GM21723 (cell line): Measurements from ENCODE around the gene APOBEC3H.

Experiments used
- ATAC-seq: cut with Tn5 transposase; IDR thresholded peaks from one replicate; pipeline ENCODE4 v1.9.1; 2021; ENCODE audit warnings: mild to moderate bottlenecking, moderate library complexity; ENCODE audit not compliant: unreplicated experiment

The APOBEC3H gene

GRCh38 chr22:39108487-39108886 lies 11.4 kb downstream of the APOBEC3H start:
- ATAC-seq, result no peak

GRCh38 chr22:39109361-39109760 lies 12.3 kb downstream of the APOBEC3H start:
- no peak for ATAC-seq

GRCh38 chr22:39110631-39111561 lies 13.9 kb downstream of the APOBEC3H start:
- ATAC-seq, result no peak

GRCh38 chr22:39114112-39114511 lies 17.1 kb downstream of the APOBEC3H start:
- no peak for ATAC-seq

DNA sequence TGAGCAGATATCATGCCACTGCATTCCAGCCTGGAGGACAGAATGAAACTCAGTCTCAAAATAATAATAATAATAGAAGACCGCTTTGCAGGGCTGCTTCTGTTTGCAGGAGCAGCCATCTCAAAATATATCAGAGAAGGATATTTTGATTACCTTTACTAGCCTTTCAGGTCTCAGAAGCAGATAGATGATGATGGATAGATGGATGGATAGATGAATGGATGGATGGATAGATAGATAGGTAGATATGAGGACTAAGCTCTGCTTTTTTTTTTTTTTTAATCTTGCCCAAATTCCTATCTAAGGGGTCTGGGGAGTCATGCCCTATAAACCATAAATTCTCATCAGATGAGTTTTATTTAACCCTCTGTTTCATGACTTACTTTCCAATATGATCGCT lies 18.5 kb downstream of the APOBEC3H start:
- no peak for ATAC-seq

DNA sequence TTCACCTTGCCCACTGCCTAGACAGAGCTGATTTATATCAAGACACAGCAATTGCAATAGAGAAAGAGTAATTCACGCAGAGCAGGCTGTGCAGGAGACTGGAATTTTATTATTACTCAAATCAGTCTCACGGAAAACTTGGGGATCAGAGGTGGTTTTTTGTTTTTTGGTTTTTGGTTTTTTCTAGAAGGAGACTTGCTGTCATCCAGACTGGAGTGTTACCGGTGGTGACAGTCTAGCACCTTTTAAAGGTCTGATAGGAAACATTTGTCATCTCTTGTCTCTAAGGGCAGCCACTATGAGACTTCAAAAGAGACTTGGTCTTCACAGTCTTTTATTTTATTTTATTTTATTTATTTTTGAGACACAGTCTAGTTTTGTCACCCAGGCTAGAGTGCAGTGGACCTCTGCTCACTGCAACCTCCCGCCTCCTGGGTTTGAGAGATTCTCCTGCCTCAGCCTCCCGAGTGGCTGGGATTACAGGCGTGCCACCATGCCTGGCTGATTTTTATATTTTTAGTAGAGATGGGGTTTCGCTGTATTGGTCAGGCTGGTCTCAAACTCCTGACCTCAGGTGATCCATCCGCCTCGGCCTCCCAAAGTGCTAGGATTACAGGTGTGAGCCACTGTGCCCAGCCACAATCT lies 19.1 kb downstream of the APOBEC3H start:
- no peak for ATAC-seq

- ATAC-seq, result no peak
Measured at GRCh38 chr22:39117585-39118191, 20.6 kb downstream of the APOBEC3H start.

DNA sequence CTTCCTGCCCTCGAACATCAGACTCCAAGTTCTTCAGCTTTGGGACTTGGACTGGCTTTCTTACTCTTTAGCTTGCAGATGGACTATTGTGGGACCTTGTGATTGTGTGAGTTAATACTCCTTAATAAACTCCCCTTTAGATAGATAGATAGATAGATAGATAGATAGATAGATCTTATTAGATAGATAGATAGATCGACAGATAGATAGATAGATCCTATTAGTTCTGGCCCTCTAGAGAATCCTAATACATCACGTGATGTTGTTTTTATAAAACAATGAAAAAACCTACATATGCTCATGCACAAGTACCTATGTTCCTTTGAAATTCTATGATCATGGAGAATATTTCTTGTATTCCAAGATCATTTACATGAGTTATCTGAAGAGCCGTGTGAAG lies 23.9 kb downstream of the APOBEC3H start:
- ATAC-seq, result no peak

DNA sequence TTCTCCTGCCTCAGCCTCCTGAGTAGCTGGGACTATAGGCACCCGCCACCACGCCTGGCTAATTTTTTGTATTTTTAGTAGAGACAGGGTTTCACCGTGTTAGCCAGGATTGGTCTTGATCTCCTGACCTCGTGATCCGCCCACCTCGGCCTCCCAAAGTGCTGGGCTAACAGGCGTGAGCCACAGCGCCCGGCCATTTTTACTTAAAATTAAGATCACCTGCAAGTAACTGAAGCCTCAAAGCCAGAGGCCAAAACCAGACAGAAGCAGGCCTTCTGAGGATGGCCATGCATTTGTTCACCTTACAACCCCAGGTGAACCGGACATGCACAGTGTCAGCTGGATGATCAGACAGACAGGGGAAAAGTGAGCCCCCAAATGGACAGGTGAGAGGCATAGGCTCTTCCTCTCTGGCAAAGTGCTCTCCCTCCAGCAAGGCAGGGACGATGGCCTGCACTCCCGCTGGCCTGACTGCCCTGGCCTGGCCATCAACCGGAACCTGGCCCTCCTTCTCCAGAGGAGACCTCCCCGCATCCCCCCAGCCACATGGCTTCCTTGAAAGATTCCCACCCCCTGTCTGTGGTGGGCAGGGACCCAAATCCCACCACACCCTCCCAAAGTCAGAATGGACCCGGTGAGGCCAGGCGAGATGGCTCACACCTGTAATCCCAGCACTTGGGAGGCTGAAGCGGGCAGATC lies 25.9 kb downstream of the APOBEC3H start:
- no peak for ATAC-seq

DNA sequence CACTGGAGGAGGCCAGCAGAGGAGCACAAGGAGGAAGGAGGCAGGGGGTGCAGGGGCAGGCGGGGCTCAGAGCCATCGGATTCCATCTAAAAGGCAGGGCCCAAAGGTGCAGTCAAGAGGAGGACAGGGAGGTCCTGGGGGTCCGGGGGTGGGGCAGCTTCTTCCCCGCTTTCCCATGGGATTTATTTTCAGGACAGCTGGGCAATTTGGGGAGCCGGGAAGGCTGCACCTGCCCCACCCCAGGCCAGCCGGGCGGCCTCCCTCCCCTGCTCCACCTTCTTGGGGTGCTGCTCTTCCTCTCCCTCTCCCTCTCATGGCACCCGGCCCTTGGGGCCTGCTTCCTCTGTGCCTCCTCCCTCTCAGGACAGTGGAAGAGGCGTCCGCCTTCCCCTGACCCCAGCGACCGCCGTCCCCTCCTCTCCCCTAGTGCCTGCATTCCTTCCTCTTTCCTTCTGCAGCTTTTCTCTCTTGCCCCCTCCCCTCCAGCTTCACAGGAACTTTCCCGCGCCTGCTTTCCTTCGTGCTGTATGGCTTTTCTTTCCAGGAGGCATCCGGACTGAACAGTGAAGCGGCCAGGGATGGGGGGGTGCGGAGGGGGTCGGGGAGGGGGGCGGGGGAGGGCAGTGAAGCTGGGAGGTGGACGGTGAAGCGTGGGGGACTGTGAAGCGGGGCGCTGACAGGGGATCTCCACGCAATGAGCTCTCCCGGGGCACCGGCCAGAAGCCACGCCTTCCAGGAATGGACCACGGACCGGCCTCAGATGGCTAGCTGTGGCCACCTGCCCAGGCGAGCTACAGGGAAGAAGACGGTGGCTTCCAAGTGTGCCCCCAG lies 26.9 kb downstream of the APOBEC3H start:
- no peak for ATAC-seq

DNA sequence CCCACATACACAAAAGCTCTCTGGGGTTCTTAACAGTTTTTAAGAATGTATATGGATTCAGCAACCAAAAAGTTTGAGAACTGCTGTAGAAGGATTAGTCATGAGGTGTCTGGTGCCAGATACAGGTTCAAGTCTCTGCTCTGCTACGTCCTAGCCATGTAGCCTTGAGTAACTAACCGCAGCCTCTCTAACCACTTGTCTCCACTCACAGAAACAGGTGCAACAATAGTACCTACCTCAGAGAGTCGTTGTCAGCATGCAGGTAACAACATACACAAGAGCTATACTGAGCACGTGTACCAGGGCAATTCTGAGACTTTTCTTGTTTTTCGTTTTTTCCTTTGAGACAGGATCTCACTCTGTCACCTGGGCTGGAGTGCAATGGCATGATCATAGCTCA lies 28.6 kb downstream of the APOBEC3H start:
- no peak for ATAC-seq

DNA sequence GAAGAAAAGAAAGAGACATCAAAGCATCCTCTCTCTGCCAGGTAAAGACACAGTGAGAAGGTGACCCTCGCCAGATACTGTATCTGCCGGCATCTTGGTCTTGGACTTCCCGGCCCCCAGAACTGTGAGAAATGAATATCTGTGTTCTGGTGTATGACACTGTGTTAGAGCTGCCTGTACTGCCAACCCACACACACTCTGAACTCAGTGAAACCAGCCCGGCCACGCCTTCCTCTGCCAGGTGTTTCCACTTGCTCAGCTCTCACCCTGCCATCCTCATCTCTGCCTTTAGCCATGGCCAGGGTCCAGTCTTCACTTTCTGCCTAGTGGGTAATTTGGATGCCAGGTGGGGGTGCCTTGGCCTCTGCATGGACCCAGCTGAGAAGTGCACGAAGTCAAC lies 31.5 kb downstream of the APOBEC3H start:
- ATAC-seq, result no peak

GRCh38 chr22:39129081-39129480 lies 32.0 kb downstream of the APOBEC3H start:
- ATAC-seq, result no peak

- ATAC-seq, result no peak
Measured at GRCh38 chr22:39129746-39130145, 32.7 kb downstream of the APOBEC3H start.

- ATAC-seq, result no peak
Measured at GRCh38 chr22:39130152-39130704, 33.2 kb downstream of the APOBEC3H start.

DNA sequence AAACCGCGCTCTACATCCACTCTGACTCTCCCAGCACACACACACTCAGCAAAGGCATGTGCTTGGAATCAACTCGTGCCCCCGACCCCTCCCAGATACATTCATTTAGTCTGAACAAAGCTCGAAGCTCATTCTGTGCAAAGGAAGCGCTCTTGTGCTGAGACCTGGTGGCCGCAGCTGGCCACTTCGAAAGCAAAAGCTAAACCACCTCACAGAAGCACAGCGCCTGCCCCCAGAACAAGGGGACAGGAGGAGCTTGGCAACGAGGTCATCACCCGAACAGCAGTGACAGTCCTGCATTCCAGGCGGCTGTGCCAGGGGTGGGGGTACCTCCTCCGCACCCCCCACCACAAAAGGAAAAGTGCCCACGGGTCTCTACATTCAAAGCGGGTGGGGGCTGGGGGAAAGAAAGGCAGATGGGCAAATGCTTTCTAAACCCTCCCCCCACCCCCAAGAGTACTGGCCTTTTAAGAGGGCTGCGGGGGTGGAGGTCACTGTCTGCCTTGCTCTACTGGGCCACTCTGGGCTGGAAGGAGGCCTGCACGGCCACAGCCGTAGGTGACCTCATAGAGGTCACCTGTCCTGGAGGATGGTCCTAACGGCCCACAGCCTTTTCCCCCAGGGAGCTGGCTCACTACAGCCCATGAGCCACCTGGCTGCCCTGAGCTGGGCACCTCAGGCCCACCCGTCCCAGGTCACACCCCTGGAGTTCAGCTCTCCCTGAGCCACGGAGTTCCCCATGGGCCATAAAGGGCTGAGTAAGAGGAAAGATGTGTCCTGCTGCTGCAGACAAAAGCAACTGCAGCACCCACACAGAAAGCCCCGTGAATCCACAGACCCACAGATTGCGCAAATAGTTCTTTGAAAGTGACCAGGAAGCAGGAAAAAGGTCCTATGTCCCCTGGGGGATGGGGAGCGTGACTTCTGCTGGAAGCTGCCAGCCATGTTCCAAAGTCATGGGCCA lies 34.1 kb downstream of the APOBEC3H start:
- ATAC-seq, result no peak

- ATAC-seq, result no peak
Measured at GRCh38 chr22:39132281-39132680, 35.2 kb downstream of the APOBEC3H start.

DNA sequence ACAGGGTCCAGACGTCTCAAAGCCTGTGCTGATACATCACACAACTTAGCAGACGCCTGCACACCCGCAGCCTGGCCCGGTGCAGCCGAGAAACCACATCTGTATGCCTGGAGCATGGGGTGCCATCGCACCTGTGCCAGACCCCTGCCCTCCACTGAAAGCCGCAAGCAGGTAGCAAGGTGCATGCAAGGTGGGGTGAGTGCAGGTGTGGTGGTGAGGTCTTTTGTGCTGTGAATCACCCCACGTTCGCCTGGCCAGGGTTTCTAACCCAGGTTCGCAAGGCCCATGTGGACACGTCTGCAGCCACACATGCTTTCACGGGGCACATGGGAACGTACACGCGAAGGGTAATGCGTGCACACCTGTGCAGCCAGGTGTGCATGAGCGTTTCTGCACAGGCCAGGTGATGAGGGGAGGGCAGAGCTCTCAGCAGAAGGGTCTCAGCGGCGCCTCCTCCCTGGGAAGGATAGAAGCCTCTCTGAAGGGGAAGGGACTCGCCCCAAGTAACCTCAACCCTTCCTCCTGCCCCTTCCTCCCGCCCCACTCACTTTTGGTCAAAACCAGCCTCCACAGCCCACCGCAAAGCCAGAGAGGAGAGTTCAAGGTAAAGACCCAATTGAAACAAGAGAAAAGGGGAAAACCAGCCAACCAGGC lies 36.0 kb downstream of the APOBEC3H start:
- ATAC-seq, result no peak
